ENCODE data around the gene MIP.
"Not testable (repeated sequence)": the region's sequence is repeated elsewhere in the genome, so short reads cannot be mapped to it uniquely, and the experiment has no call there.

MIP gene

GRCh38 chr12:56454557-56454956 lies at the start of gene MIP:
Gene MIP (minus strand): TSS chr12:56454657. CDS start chr12:56454613, 44 bp downstream.
- DNase-seq = no peak

GRCh38 chr12:56499879-56500278 lies 45.4 kb upstream of the MIP start:
- DNase-seq = not testable (repeated sequence)

- DNase-seq = not testable (repeated sequence)
Measured at GRCh38 chr12:56499452-56499851, 45.0 kb upstream of the MIP start.

GRCh38 chr12:56498126-56498902 lies 43.9 kb upstream of the MIP start:
- not testable (repeated sequence) for DNase-seq

- peak; percentile 26 for DNase-seq
Measured at GRCh38 chr12:56496704-56497103, 42.2 kb upstream of the MIP start.

- not testable (repeated sequence) for DNase-seq
Measured at GRCh38 chr12:56494481-56494880, 40.0 kb upstream of the MIP start.

GRCh38 chr12:56494106-56494415 lies 39.6 kb upstream of the MIP start:
- not testable (repeated sequence) for DNase-seq

GRCh38 chr12:56493409-56494105 lies 39.1 kb upstream of the MIP start:
- not testable (repeated sequence) for DNase-seq

GRCh38 chr12:56490360-56490759 lies 35.9 kb upstream of the MIP start:
- no peak for DNase-seq

- peak; percentile 65 for DNase-seq
Measured at GRCh38 chr12:56488041-56488955, 33.8 kb upstream of the MIP start, which contains the start of gene GLS2. Gene GLS2 (minus strand): TSS chr12:56488161. CDS start chr12:56488118, 43 bp downstream.

GRCh38 chr12:56487448-56488040 lies 33.1 kb upstream of the MIP start:
- DNase-seq = no peak

- DNase-seq = no peak
Measured at GRCh38 chr12:56486694-56487093, 32.2 kb upstream of the MIP start.

GRCh38 chr12:56484566-56484965 lies 30.1 kb upstream of the MIP start:
- DNase-seq = no peak

GRCh38 chr12:56479625-56480024 lies 25.2 kb upstream of the MIP start:
- DNase-seq = no peak

GRCh38 chr12:56477521-56478225 lies 23.2 kb upstream of the MIP start:
- DNase-seq = no peak

GRCh38 chr12:56476972-56477432 lies 22.5 kb upstream of the MIP start:
- DNase-seq = no peak

GRCh38 chr12:56476143-56476542 lies 21.7 kb upstream of the MIP start:
- no peak for DNase-seq

- no peak for DNase-seq
Measured at GRCh38 chr12:56474389-56474788, 19.9 kb upstream of the MIP start.

- peak; percentile 81 for DNase-seq
Measured at GRCh38 chr12:56469007-56469930, 14.8 kb upstream of the MIP start.

- DNase-seq = peak; percentile 94
Measured at GRCh38 chr12:56468216-56469006, 14.0 kb upstream of the MIP start, which contains the start of gene SPRYD4. Gene SPRYD4 (plus strand): TSS chr12:56468578. CDS start chr12:56468592, 14 bp downstream.

All from hematopoietic multipotent progenitor cell treated with erythropoietin and hydrocortisone succinate and interleukin-3 and kit ligand, for 8 days (in vitro differentiated cells).